CD4-positive, alpha-beta T cell treated with Interleukin-6 for 4 hours (primary cell): ENCODE data around the gene RGS19.
"Not testable (repeated sequence)": the region's sequence is repeated elsewhere in the genome, so short reads cannot be mapped to it uniquely, and the experiment has no call there.

Experiments used
- DNase-seq: peaks from one replicate; pipeline ENCODE4 v3.0.0-alpha.2; 2020; ENCODE audit warnings: mixed read lengths

RGS19 gene

GRCh38 chr20:64079273-64080012 is at the start of gene RGS19:
RGS19 (minus strand) TSS chr20:64079518; CDS start chr20:64076886, 2,632 bp downstream.
- peak; percentile 85 for DNase-seq

GRCh38 chr20:64123517-64123916 is 44.2 kb upstream of the RGS19 start:
- not testable (repeated sequence) for DNase-seq

GRCh38 chr20:64122927-64123326 is 43.6 kb upstream of the RGS19 start:
- not testable (repeated sequence) for DNase-seq

- DNase-seq: no peak
Observed at GRCh38 chr20:64121586-64121985, 42.3 kb upstream of the RGS19 start.

GRCh38 chr20:64119681-64120341 is 40.5 kb upstream of the RGS19 start:
- no peak for DNase-seq

GRCh38 chr20:64119301-64119680 is 40.0 kb upstream of the RGS19 start:
- DNase-seq: no peak

GRCh38 chr20:64117432-64117777 is 38.1 kb upstream of the RGS19 start:
- DNase-seq: not testable (repeated sequence)

- no peak for DNase-seq
Observed at GRCh38 chr20:64116541-64117431, 37.5 kb upstream of the RGS19 start.

- DNase-seq: no peak
Observed at GRCh38 chr20:64116016-64116415, 36.7 kb upstream of the RGS19 start.

GRCh38 chr20:64115171-64115911 is 36.0 kb upstream of the RGS19 start:
- no peak for DNase-seq

GRCh38 chr20:64114356-64114971 is 35.1 kb upstream of the RGS19 start:
- no peak for DNase-seq

- no peak for DNase-seq
Observed at GRCh38 chr20:64113796-64114355, 34.6 kb upstream of the RGS19 start.

GRCh38 chr20:64113444-64113775 is 34.1 kb upstream of the RGS19 start:
- DNase-seq: no peak

- no peak for DNase-seq
Observed at GRCh38 chr20:64112691-64113443, 33.5 kb upstream of the RGS19 start.

GRCh38 chr20:64111841-64112641 is 32.7 kb upstream of the RGS19 start:
- DNase-seq: no peak

GRCh38 chr20:64110411-64111068 is 31.2 kb upstream of the RGS19 start:
- DNase-seq: no peak

- no peak for DNase-seq
Observed at GRCh38 chr20:64109831-64110391, 30.6 kb upstream of the RGS19 start.

- no peak for DNase-seq
Observed at GRCh38 chr20:64108731-64109681, 29.7 kb upstream of the RGS19 start.
